Spinal cord (tissue), 10 donors: Measurements from ENCODE around the gene POMGNT2. TPM values are rescaled to one million over a fixed set of nuclear protein-coding genes. Genes with fewer than 3 reads are reported as not detected.

Source experiments
- DNase-seq, 6 donors: peaks; one replicate each; pipeline versions ENCODE4 v3.0.0 to v3.0.0-alpha.2; 2013 to 2015; ENCODE audit warnings: low spot score in 6 of 6, low read depth in 4 of 6
- H3K27ac ChIP-seq: one replicate; pipeline ENCODE4 v1.5.1; 2013; ENCODE audit warnings: low read depth, low read length, control low read depth
- H3K27me3 ChIP-seq: one replicate; pipeline ENCODE4 v1.6.1; 2013; ENCODE audit warnings: low read length; ENCODE audit not compliant: control insufficient read depth, insufficient read depth
- H3K36me3 ChIP-seq: one replicate; pipeline ENCODE4 v1.6.1; 2013; ENCODE audit warnings: low read length; ENCODE audit not compliant: control insufficient read depth, insufficient read depth
- H3K4me1 ChIP-seq: one replicate; pipeline ENCODE4 v1.6.1; 2013; ENCODE audit warnings: low read length; ENCODE audit not compliant: control insufficient read depth, insufficient read depth
- H3K4me3 ChIP-seq: one replicate; pipeline ENCODE4 v1.5.1; 2013; ENCODE audit warnings: low read depth, low read length, control low read depth
- H3K9me3 ChIP-seq: one replicate; pipeline ENCODE4 v1.6.1; 2013; ENCODE audit warnings: low read length; ENCODE audit not compliant: control insufficient read depth, insufficient read depth
- WGBS: methylation state at CpG from one replicate; pipeline ENCODE4 v1.1.5; 2013; ENCODE audit warnings: missing lambda C conversion rate; ENCODE audit not compliant: insufficient coverage; 5-methylcytosine and 5-hydroxymethylcytosine counted together
- polyA plus RNA-seq, 2 donors: library from polyadenylated mRNA; unstranded; fragments of 120-200 nt; gene quantifications; one replicate each; pipeline ENCODE4 v1.2.1, GENCODE V29; 2013; ENCODE audit not compliant: insufficient read length in 2 of 2
- total RNA-seq, 2 donors: library from RNA; depleted of rRNA in 1 of 2; stranded (reverse); fragments of 120-200 nt in 1 of 2; fragments of >200 nt in 1 of 2; gene quantifications; one replicate each; pipeline versions ENCODE4 v1.2.3 to v1.2.4, GENCODE V29; 2013 to 2014
- donor health status: healthy.

POMGNT2 gene
- total and polyA plus RNA-seq, 4 donors = 21.0 to 44.4 (median 38.8) TPM

DNA sequence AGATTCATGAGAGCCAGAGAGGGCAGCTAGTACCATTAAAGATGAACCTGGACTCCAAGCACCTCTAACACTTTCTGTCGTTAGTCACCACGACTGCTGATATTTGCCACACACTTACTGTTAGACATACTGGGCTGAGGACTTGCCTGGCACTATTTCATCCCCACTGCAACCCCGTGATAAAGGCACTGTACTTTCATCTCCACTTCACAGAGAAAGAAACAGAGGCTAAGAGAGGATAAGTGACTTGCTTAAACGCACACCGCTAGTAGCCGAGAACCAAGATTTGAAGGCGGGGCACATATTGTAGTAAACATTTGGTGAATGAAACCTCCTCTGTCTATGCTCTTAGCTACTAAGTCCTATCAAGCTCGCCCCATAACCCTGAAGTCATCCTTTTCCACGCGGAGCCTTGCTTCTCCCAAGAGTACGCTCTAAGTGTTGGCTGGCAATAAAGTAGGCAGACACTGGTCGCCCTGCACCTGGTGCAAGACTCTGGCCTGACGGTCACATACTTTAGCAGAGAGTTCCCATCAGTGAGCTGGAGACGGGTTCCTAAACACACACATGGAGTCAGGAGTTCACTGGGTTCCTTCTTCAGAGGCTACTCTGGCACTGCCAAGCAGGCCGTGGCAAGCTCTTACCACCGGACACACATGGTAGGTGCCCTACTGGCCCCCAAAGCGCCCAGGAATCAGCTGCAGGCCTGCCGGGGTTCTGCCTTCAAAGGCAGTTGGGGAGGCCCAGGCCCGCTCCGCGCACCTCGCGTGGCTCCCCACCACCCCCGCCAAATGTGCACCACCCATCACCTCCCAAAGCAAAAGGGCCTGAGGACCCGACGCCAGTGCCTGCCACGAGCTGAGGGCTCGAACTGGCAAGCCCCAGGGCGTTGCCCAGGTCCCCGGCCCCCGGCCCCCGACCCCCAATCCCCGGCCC is 951 bp downstream of the POMGNT2 start:
- DNase-seq = peak in 1 of 6 donors; percentile 26
- no peaks in the 10 kb centered on the region for H3K27me3 ChIP-seq
- peaks cover 19% of the 10 kb centered on the region for H3K4me1 ChIP-seq
- WGBS = 37% methylated on average over 14 of the region's 33 CpGs
- no peaks in the 10 kb centered on the region for H3K36me3 ChIP-seq
- H3K27ac ChIP-seq = no peak overlapping the region
- no peaks in the 10 kb centered on the region for H3K9me3 ChIP-seq
- peak overlapping the region; percentile 69 for H3K4me3 ChIP-seq

DNA sequence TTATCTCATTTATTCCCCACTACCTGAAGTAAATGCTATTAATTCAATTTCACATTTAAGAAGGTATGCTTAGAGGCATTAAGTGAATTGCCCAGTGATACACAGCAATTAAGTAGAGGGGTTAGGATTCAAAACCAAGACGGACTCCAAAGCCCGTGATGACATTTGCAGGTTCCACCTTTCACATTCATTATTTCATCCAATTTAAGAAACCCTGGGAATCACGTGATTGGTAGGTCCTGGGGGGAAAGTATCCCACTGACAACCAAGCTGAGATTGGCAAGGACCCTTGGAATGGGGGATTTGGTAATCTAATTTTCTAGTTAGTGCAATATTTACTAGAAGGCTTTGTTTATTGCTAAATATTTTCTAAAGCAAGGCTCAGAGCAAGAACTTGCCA is 1.8 kb downstream of the POMGNT2 start:
- Histone ChIP-seq H3K36me3 (no peaks in the 10 kb centered on the region), H3K27me3 (no peaks in the 10 kb centered on the region), H3K27ac (no peak overlapping the region), H3K9me3 (no peaks in the 10 kb centered on the region), H3K4me3 (no peak overlapping the region), H3K4me1 (peaks cover 19% of the 10 kb centered on the region)
- no CpG with 5 or more reads among the region's 3 CpGs for WGBS
- no peak for DNase-seq

DNA sequence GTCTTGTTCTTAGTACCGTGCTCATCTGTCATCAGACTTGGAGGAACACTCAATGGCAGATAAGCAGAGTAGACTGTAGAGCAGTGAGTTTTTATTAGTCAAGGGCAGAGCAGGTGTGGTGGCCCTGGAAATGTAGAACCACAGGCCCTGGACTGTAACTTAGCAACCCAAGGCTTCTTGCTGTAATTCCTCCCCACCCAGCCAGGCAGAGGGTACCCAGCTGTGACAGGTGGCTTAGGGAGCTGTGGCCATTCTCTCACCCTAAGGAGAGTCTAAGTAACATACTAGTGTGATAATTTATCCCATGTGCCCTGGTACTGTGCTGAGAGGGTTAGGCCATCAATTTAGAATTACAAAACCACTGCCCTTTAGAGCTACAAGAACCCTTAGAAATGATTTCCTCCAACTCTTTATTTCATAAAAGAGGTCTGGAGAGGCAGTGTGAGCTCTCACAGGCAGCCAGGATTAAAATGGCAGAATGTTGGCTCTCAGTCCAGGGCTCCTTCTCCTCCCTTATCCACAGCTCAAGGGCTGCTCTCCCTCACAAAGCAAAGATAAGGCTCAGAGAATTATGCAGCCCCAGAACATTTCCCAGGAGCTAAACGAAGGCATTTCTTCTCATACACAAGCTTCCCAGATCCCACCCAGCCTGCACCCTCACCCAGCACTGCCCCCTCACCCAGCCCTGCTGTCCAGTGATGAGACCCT is 3.0 kb downstream of the POMGNT2 start:
- Histone ChIP-seq H3K27me3 (no peaks in the 10 kb centered on the region), H3K27ac (no peak overlapping the region), H3K4me3 (no peak overlapping the region), H3K36me3 (no peaks in the 10 kb centered on the region), H3K4me1 (peaks cover 19% of the 10 kb centered on the region), H3K9me3 (no peaks in the 10 kb centered on the region)
- no peak for DNase-seq
- WGBS = 75% methylated on average over 2 of the region's 2 CpGs

DNA sequence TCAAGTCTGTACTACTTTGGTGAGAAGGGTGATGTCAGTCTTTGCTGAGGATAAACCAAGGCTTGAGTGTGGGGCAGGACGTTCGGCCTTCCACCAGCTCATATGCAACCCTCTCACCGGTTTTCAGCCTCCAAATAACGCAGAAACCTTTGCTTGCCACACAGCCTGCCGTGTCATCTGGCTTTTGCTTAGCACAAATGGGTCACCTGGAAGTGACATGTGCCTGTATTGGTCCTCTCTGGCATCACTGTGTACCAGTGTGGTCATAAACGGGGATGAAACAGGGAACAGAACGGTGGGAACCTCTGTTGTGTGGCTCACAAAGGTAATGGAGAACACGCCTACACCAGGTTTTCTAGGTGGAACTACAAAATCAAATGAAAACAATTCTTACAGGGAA is 7.1 kb downstream of the POMGNT2 start:
- no peak overlapping the region for H3K27ac ChIP-seq

DNA sequence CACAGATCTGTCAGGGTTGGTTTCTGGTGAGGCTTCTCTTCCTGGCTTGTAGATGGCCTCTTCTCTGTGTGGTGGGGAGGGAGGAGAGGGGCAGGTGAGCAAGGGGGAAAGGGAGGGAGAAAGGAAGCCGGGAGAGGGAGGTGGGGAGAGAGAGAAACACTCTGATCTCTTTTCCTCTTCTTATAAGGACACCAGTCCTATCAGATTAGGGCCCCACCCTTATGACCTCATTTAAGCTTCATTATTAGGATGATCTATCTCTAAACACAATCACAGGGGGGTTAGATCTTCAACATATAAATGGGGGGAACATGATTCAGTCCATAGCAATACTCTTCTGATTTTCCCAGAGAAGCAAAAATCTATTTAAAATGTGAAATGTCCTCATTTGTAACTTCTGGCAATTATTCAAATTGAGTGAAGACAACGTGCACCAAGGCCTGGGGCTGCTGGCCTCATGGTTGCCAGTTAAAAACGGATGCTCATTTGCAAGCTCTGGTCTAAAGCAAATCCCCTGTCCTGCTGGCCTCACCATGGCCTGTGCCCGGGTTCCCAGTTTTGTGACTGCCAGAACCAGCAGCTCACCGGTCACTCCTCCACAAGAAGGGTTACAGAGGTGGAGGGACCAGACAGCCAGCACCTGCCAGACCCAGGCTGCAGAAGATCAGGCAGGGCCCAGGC is 8.3 kb downstream of the POMGNT2 start:
- no peak overlapping the region for H3K27ac ChIP-seq
- 64% methylated on average over 3 of the region's 5 CpGs for WGBS
- H3K4me1 ChIP-seq = peaks cover 24% of the 10 kb centered on the region
- H3K27me3 ChIP-seq = no peaks in the 10 kb centered on the region
- peaks cover 3% of the 10 kb centered on the region for H3K36me3 ChIP-seq
- H3K9me3 ChIP-seq = no peaks in the 10 kb centered on the region
- no peak overlapping the region for H3K4me3 ChIP-seq
- no peak for DNase-seq

More for the DNA sequence above, 7.1 kb downstream of the POMGNT2 start:
- Histone ChIP-seq H3K4me3 (no peak overlapping the region), H3K9me3 (no peaks in the 10 kb centered on the region), H3K27me3 (no peaks in the 10 kb centered on the region), H3K36me3 (peaks cover 3% of the 10 kb centered on the region), H3K4me1 (peaks cover 23% of the 10 kb centered on the region)
- 96% methylated on average over 6 of the region's 8 CpGs for WGBS
- no peak for DNase-seq

DNA sequence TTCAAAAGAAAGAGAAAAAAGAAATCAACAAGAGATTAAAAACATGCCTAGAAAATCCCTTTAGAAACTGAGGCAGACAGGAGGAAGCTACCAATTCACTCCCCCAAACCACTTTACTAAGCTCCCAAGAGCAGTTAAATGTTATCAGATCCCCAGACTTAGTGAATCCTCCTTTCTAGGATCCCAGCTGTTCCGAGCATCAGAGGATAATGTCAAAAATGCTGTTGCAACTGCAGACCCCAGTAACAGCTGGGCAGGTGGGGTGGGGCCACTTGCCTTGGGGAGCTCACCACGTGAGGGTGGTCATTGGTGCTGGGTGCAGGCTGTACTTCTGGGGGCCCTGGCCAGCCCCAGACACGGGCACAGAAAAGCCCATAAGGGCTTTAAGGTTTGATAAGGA is 9.1 kb downstream of the POMGNT2 start:
- Histone ChIP-seq H3K27me3 (no peaks in the 10 kb centered on the region), H3K27ac (no peak overlapping the region), H3K9me3 (no peaks in the 10 kb centered on the region), H3K4me3 (no peak overlapping the region), H3K36me3 (peaks cover 3% of the 10 kb centered on the region), H3K4me1 (peaks cover 24% of the 10 kb centered on the region)
- WGBS = 70% methylated on average over 3 of the region's 3 CpGs
- no peak for DNase-seq

DNA sequence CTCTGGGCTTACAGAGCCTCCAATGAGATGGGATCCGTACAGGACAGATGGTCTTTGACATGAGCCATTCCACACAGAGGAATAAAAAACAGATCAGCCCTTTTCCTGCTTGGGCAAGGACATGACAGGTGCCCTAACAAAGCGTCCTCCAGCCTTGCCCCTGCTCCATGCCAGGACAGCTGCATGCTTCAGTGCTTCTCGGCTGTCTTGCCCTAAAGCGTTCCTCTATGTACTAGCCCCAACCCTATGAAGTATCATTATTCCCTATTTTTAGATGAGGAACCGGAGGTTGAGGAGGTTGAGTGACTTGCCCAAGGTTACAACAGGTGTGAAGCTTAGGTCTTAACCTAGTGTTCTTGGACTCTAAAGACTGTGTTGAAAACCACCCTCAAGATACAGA is 10.5 kb downstream of the POMGNT2 start:
- Histone ChIP-seq H3K36me3 (peaks cover 3% of the 10 kb centered on the region), H3K4me1 (peaks cover 24% of the 10 kb centered on the region), H3K27me3 (no peaks in the 10 kb centered on the region), H3K9me3 (no peaks in the 10 kb centered on the region), H3K27ac (no peak overlapping the region), H3K4me3 (no peak overlapping the region)
- 89% methylated on average over 2 of the region's 5 CpGs for WGBS
- DNase-seq = no peak

DNA sequence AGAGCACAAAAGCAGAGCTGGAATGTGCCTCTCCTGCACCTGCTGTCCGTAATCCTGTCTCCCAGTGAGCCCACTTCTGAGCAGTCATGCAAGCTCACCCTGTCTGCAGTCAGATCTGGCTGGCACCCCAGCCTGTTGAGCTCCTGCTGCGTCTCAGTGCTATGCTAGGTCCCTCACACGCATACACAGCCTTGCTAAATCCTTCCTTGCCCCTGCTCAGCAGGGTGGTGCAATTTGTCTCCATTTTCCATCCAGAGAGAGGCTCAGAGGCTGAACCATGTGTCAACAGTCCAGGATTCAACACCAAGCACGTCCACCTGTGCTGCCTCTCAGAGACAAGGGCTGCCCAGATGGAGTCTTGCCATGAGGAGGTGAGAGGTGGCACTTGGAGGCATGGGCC is 11.0 kb downstream of the POMGNT2 start:
- Histone ChIP-seq H3K4me3 (no peak overlapping the region), H3K27me3 (no peaks in the 10 kb centered on the region), H3K36me3 (peaks cover 3% of the 10 kb centered on the region), H3K4me1 (peaks cover 24% of the 10 kb centered on the region), H3K27ac (no peak overlapping the region), H3K9me3 (no peaks in the 10 kb centered on the region)
- 40% methylated on average over 4 of the region's 4 CpGs for WGBS
- DNase-seq = no peak

DNA sequence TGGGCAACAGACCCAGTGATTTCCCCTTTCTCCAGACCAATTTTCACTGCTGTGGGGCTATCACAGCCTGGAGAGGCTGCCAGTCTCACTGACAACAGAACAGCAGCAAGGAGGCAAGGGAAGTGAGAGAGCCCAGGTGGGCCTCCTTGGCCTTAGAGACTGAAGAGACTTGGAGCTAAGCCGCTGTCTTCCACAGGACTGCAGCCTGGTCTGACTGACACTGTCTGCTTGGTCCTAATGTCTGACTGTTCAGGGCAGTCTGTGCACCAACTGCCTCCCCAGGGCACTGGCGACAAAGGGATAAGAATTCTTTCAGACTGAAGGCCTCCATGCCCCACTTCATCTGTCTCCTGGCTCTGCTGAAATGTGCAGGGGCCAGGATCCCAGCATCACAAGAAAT is 11.5 kb downstream of the POMGNT2 start:
- Histone ChIP-seq H3K36me3 (peaks cover 3% of the 10 kb centered on the region), H3K4me3 (no peak overlapping the region), H3K4me1 (peaks cover 24% of the 10 kb centered on the region), H3K9me3 (no peaks in the 10 kb centered on the region), H3K27me3 (no peaks in the 10 kb centered on the region), H3K27ac (no peak overlapping the region)
- 57% methylated on average over 2 of the region's 2 CpGs for WGBS
- DNase-seq = peak in 1 of 6 donors; percentile 18
